ENCODE measurements around the gene INPP5B. TPM values are rescaled to one million over a fixed set of nuclear protein-coding genes. Genes with fewer than 3 reads are reported as not detected.

INPP5B gene
- total RNA-seq, 1 donor, result 18.6 TPM

GRCh38 chr1:37825506-37825905 lies 121.3 kb downstream of the INPP5B start:
- Histone ChIP-seq H3K4me1 (ENCODE audit: insufficient read depth, low read length) (peaks cover 19% of the 10 kb centered on the region), H3K4me3 (ENCODE audit: low read length) (no peak overlapping the region), H3K27me3 (ENCODE audit: insufficient read depth, low read length) (no peaks in the 10 kb centered on the region), H3K9me3 (ENCODE audit: low read depth, low read length) (no peaks in the 10 kb centered on the region)

- no peaks in the 10 kb centered on the region for H3K27me3 ChIP-seq (ENCODE audit: insufficient read depth, low read length)
- no peak overlapping the region for H3K4me3 ChIP-seq (ENCODE audit: low read length)
- H3K9me3 ChIP-seq (ENCODE audit: low read depth, low read length), result no peaks in the 10 kb centered on the region
- H3K4me1 ChIP-seq (ENCODE audit: insufficient read depth, low read length), result peaks cover 19% of the 10 kb centered on the region
These were observed 122.9 kb downstream of the INPP5B start for GRCh38 chr1:37824001-37824400.

- Histone ChIP-seq H3K27me3 (ENCODE audit: insufficient read depth, low read length) (no peaks in the 10 kb centered on the region), H3K4me1 (ENCODE audit: insufficient read depth, low read length) (peaks cover 19% of the 10 kb centered on the region), H3K9me3 (ENCODE audit: low read depth, low read length) (no peaks in the 10 kb centered on the region), H3K4me3 (ENCODE audit: low read length) (no peak overlapping the region)
These were observed 123.7 kb downstream of the INPP5B start for GRCh38 chr1:37822906-37823815.

DNA sequence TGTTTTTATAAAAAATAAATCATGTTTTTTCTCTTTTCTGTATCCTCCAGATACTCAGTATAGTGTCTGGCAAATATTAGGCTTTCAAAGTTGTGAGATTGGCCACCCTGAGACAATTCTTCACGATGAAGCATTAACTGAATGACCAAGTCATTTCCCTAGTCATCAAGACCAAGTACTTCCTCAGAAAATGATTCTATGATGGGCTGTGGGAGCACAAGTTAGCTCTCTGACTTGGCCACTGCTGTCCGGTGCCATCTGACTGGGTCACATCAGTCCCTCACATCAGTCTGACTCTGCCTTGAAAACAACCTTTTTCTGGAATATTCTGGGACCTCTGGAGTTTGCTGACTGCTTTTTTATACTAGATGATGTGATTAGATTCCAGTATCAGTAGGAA lies 125.4 kb downstream of the INPP5B start:
- no peaks in the 10 kb centered on the region for H3K27me3 ChIP-seq (ENCODE audit: insufficient read depth, low read length)
- no peaks in the 10 kb centered on the region for H3K9me3 ChIP-seq (ENCODE audit: low read depth, low read length)
- no peak overlapping the region for H3K4me3 ChIP-seq (ENCODE audit: low read length)
- H3K4me1 ChIP-seq (ENCODE audit: insufficient read depth, low read length), result peaks cover 18% of the 10 kb centered on the region

DNA sequence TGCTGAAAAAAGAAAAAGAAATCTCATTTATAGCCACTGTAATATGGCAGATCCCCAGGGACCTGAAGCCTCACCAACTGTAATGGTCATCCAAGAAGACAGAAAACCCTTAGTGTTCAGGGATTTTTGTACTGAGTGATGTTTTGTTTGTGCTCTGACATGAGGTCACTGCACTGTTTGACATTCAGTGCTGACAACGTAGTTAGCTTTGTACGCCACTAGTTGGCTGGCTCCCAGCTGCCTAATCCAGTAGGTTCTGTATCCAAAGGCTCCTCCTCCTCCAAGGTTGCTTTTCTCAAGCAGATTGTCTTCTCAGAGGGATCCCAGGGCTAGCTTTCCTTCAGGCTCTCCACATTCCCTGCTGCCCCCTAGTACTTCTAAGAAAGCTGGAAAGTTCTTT lies 129.4 kb downstream of the INPP5B start:
- no peaks in the 10 kb centered on the region for H3K27me3 ChIP-seq (ENCODE audit: insufficient read depth, low read length)
- H3K4me1 ChIP-seq (ENCODE audit: insufficient read depth, low read length), result peaks cover 4% of the 10 kb centered on the region
- no peak overlapping the region for H3K4me3 ChIP-seq (ENCODE audit: low read length)
- no peaks in the 10 kb centered on the region for H3K9me3 ChIP-seq (ENCODE audit: low read depth, low read length)

DNA sequence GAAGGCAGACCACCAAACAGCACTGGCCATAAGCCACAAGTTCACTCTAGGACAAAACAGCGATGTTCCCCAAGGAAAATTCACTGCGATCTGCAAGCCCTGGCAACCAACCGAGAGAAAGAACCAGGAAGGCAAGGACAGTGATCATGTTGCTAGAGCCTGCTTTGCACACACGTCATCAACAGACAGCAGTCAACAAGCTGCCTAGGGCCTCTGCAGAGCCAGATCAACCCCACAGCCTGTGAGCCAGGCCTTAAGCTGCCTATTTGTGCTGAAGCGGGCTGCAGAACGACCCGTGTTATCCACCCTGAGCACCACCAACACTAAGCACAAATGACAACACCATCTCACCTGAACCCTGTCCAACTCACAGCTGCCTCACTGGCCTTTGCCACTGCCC lies 132.6 kb downstream of the INPP5B start:
- no peaks in the 10 kb centered on the region for H3K9me3 ChIP-seq (ENCODE audit: low read depth, low read length)
- H3K4me1 ChIP-seq (ENCODE audit: insufficient read depth, low read length), result peaks cover 23% of the 10 kb centered on the region
- no peak overlapping the region for H3K4me3 ChIP-seq (ENCODE audit: low read length)
- H3K27me3 ChIP-seq (ENCODE audit: insufficient read depth, low read length), result no peaks in the 10 kb centered on the region

DNA sequence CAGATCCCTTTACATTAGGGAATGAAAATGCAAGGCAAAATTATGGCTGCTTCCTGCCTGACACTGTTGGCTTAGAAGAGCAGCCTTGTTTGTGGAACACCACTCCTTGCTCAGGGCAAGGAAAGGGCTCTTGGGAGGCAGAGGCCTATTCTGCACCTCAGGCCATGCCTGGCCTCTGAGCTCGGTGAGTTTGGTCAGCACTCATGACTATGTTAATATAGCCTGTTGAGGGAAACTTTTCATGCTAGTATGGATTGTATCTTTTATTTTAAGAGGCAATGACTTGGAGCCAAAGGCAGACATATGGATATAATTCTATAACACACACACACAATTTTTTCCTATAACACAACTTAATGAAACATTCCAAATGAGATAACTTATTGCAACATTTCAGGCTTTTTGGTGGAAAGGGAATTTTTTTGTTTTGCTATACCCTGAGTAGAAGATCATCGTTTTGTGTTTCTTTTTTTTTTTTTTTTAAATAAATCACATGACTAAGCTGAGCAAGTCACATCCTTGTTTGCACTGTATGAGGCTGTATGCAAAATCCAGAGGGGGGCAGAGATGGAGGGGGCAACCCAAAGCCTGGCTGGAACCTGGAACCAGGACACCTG lies 133.2 kb downstream of the INPP5B start:
- Histone ChIP-seq H3K4me3 (ENCODE audit: low read length) (no peak overlapping the region), H3K9me3 (ENCODE audit: low read depth, low read length) (no peaks in the 10 kb centered on the region), H3K4me1 (ENCODE audit: insufficient read depth, low read length) (peaks cover 29% of the 10 kb centered on the region), H3K27me3 (ENCODE audit: insufficient read depth, low read length) (no peaks in the 10 kb centered on the region)

GRCh38 chr1:37811027-37811655 lies 135.7 kb downstream of the INPP5B start:
- Histone ChIP-seq H3K4me3 (ENCODE audit: low read length) (no peak overlapping the region), H3K27me3 (ENCODE audit: insufficient read depth, low read length) (no peaks in the 10 kb centered on the region), H3K9me3 (ENCODE audit: low read depth, low read length) (no peaks in the 10 kb centered on the region), H3K4me1 (ENCODE audit: insufficient read depth, low read length) (peaks cover 42% of the 10 kb centered on the region)

Other genes with a start within 250 kb of the INPP5B start
- gene EPHA10, start 181.9 kb downstream of the INPP5B start, total RNA-seq, result not detected
- gene MANEAL, start 153.2 kb downstream of the INPP5B start, total RNA-seq, result 0.42 TPM
- gene C1orf122, start 139.3 kb downstream of the INPP5B start, total RNA-seq, result 8.5 TPM
- gene YRDC, start 138.8 kb downstream of the INPP5B start, total RNA-seq, result 22.2 TPM
- 8.2 TPM for gene MTF1, start 87.5 kb downstream of the INPP5B start, total RNA-seq
- gene SF3A3, start 43.0 kb upstream of the INPP5B start, total RNA-seq, result 65.1 TPM
- 8.3 TPM for gene FHL3, start 58.5 kb upstream of the INPP5B start, total RNA-seq
- gene UTP11, start 65.7 kb upstream of the INPP5B start, total RNA-seq, result 18.2 TPM
- 0.10 TPM for gene POU3F1, start 99.7 kb upstream of the INPP5B start, total RNA-seq